GM20431 (cell line): Measurements from ENCODE around the gene GRM7.

Experiments
- in situ Hi-C: fragments of 300-500 bp; cut with MseI, MboI; formaldehyde crosslinking; loops from one replicate; pipeline ENCODE4 v1.15.0; 2020; ENCODE audit warnings: low sequenced_read_pairs; ENCODE audit not compliant: unreplicated experiment

GRM7 gene

GRCh38 chr3:7209098-7209497 is 348.2 kb downstream of the GRM7 start:
- in situ Hi-C loops: no loop called here

GRCh38 chr3:7211740-7212139 is 350.8 kb downstream of the GRM7 start:
- in situ Hi-C loops: no loop called here

- in situ Hi-C loops: no loop called here
Observed at GRCh38 chr3:7215706-7216105, 354.8 kb downstream of the GRM7 start.

- in situ Hi-C loops: no loop called here
Observed at GRCh38 chr3:7226393-7226792, 365.5 kb downstream of the GRM7 start.

GRCh38 chr3:7238565-7239295 is 377.8 kb downstream of the GRM7 start:
- in situ Hi-C loops: no loop called here

- in situ Hi-C loops: no loop called here
Observed at GRCh38 chr3:7241584-7242302, 380.8 kb downstream of the GRM7 start.

GRCh38 chr3:7242303-7242635 is 381.4 kb downstream of the GRM7 start:
- in situ Hi-C loops: no loop called here

GRCh38 chr3:7249493-7250076 is 388.7 kb downstream of the GRM7 start:
- in situ Hi-C loops: no loop called here

- in situ Hi-C loops: no loop called here
Observed at GRCh38 chr3:7254251-7254650, 393.3 kb downstream of the GRM7 start.

GRCh38 chr3:7260975-7261374 is 400.1 kb downstream of the GRM7 start:
- in situ Hi-C loops: no loop called here

- in situ Hi-C loops: no loop called here
Observed at GRCh38 chr3:7263347-7264195, 402.7 kb downstream of the GRM7 start.

GRCh38 chr3:7264196-7264526 is 403.2 kb downstream of the GRM7 start:
- in situ Hi-C loops: no loop called here

- in situ Hi-C loops: no loop called here
Observed at GRCh38 chr3:7265736-7266135, 404.8 kb downstream of the GRM7 start.

- in situ Hi-C loops: no loop called here
Observed at GRCh38 chr3:7266551-7266950, 405.6 kb downstream of the GRM7 start.

- in situ Hi-C loops: no loop called here
Observed at GRCh38 chr3:7270731-7271130, 409.8 kb downstream of the GRM7 start.

GRCh38 chr3:7271631-7272030 is 410.7 kb downstream of the GRM7 start:
- in situ Hi-C loops: no loop called here

- in situ Hi-C loops: no loop called here
Observed at GRCh38 chr3:7272203-7272602, 411.3 kb downstream of the GRM7 start.

GRCh38 chr3:7275396-7275795 is 414.5 kb downstream of the GRM7 start:
- in situ Hi-C loops: no loop called here

GRCh38 chr3:7280318-7280717 is 419.4 kb downstream of the GRM7 start:
- in situ Hi-C loops: no loop called here

- in situ Hi-C loops: no loop called here
Observed at GRCh38 chr3:7282988-7283387, 422.1 kb downstream of the GRM7 start.

GRCh38 chr3:7285505-7285904 is 424.6 kb downstream of the GRM7 start:
- in situ Hi-C loops: no loop called here
